Left cardiac atrium (tissue), 4 donors: ENCODE measurements around the gene UGT8. TPM values are rescaled to one million over a fixed set of nuclear protein-coding genes. Genes with fewer than 3 reads are reported as not detected.

Source experiments
- ATAC-seq, 2 donors: fragments of 200-7000 bp; cut with Tn5 transposase; one replicate each; pipeline ENCODE4 v1.9.1; 2020; ENCODE audit warnings: mild to moderate bottlenecking in 2 of 2, moderate library complexity in 2 of 2
- DNase-seq: peaks from one replicate; pipeline ENCODE4 v3.0.0-alpha.2; 2020
- intact Hi-C, 2 donors: fragments of 100-400 bp; cut with DNase I; formaldehyde crosslinking; loops; one replicate each; pipeline versions ENCODE4 v1.14.1 to v1.15.1; 2022 to 2023
- microRNA-seq, 2 donors: library from miRNA; unstranded; fragments of <30 nt; microRNA quantifications; one replicate each; pipeline ENCODE4 v1.2.0, GENCODE V29; 2020
- total RNA-seq, 2 donors: library from RNA; stranded (reverse); fragmentation: NEBNext Ultra II Directional; extraction: Animal tissue kit (Norgen Biotek cat#: 25700); gene quantifications; one replicate each; pipeline ENCODE4 v1.2.1, GENCODE V29; 2021
- donor health status: DM: no; HTN: yes; CAD: no.
- donor health status: DM: no; HTN: yes; CAD: no; lungs with severe emphysema.
- donor health status: DM: yes; HTN: yes; CAD: no.
- donor health status: Dilated cardiomyopathy.

UGT8 gene
- total RNA-seq, 2 donors from 2014 or later, result 0.08 to 0.18 TPM

DNA sequence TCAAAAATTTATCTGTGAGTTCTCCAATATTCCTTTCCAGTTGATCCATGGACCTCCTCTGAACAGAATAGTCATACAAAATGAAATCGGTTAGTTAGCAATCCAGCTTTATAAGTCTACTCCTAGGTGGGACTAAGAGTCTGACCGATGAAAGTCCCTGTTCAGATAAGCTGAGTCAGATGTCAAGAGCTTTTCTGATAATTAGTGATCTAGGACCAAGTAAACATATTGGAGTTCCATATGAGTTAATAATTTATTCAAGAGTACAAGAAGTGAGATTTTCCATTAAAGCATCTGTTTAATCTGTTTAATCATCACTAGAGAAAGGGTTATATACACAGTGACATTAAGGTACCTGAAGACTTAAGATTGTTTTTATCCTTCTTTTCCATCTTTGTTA, 74.7 kb downstream of the UGT8 start:
- intact Hi-C loops, result no loop called here
- DNase-seq (no peak), ATAC-seq (no peak)

DNA sequence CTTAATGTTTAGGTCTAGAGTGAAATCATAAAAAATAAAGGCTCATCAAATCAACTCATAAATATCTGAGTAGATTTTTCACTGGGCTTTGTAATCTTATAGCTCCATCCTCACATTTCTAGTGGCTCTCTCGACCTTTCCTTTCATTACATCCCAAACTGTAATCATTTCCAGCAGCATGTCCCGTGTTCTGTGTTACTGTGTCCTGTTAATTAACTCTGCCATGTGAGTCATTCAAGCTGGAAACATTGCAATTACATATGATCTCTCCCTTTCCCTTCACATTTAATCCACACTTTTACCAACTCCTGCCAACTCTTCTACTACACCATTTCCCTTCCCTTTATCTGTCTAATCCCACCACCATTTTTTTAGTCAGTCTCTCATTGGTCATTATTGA, 75.5 kb downstream of the UGT8 start:
- no peak for ATAC-seq
- DNase-seq, result no peak
- intact Hi-C loops, result no loop called here

DNA sequence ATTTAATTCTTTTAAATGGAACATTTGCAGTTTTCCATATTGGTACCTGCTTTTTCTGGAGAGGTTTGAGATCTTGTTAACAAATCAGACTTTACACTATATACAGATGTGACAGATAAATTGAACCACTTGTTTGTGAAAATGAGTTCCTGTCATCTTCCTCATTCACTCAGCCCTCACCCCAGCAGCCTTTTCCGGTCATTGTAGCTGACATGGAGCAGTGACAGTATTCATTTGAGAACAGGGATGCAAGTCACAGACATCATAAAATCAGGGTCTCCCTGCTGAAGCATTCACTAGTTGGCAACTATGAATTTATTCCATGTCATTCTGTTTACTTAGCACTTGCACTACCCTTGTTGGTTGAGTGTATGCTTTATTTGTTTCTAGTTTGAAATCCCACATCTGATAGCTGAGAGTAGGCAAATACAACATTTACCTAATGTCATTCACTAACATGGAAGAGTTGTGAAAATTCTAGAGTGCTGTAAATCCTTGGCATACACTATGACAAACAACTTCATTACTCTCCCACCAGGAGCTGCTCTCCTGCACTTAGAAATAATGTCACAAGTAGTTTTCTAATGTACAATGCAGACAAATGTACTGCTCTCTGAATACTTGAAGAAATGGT, 78.9 kb downstream of the UGT8 start:
- no peak for DNase-seq
- intact Hi-C loops, result no loop called here
- no peak for ATAC-seq

DNA sequence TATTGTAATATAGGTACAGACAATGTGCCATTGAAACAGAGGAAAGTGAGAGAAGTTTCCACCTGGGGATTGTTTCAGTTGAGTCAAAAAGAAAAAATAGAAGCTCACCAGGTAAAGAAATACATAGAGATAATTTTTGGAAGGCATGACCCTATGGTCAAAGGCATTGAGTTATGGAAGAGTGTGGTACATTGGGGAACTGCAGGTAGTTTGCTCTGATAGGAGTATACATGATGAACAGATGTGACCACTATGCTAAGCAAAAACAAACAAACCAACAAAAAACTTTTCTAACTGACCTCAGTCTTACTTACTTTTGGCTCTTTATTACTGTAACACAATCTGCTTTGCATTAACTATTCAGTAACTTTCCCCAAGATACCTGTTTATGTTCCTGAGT, 85.9 kb downstream of the UGT8 start:
- DNase-seq (no peak), ATAC-seq (no peak)
- intact Hi-C loops, result no loop called here

DNA sequence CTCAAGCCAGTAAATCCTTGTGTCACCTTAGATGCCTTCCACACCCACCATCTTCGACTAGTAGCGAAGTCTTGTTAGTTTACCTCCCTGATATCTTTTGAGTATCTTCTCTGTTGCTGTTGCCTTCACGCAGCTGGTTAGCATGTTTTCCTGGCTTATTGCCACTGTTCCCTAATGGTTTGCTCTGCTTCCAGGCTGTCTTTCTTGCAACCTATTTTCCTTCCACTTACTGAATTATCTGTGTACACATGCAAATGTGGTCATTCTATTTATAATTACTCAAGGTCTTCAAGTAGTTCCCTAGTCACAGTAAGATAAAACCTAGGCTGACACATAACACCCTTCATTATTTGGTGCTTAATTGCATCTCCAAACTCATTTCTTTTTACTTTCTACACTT, 89.5 kb downstream of the UGT8 start:
- intact Hi-C loops, result no loop called here
- DNase-seq (no peak), ATAC-seq (no peak)

DNA sequence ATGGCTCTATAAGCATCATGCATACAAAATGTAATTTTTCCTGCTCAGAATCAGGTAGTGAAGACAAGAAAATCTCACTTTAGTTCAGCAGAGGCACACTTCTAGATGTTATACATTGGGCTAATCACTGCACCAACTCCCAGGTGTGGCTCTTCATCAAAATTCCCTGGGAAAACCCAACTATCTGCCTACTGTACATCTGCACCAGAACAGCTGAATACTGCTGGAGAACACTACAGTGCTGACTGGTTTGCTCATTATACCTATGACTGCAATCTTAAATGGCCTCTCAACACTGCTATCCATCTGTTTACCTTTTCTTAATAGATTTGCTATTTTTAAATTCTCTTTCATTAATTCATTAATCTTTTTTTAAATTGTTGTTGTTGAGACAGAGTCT, 92.0 kb downstream of the UGT8 start:
- DNase-seq, result no peak
- intact Hi-C loops, result loop anchor here in 1 of 2 donors (10.0 kb wide), 1 partner anchor 306 kb away; no protein-coding TSS in a partner anchor

DNA sequence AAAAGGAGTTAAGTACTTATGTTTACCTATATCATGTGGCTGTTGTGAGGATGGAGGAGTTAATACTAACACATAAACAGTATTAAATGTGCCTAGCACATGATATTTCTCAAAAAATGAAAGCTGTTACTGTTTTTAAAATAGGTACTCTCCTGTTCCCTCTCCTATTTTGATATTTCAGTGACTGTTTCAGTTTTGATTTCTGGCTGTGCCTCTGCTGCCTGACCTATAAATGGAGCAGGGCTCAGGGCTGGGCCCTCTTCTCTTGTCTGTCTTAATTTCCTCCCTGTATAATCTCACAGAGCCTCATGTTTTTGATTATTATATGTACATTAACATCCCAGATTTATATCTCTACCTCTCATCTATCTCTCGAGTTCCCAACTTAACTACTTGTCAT, 93.3 kb downstream of the UGT8 start:
- ATAC-seq, result no peak
- DNase-seq, result no peak
- intact Hi-C loops, result loop anchor here in 1 of 2 donors (10.0 kb wide), 1 partner anchor 307 kb away; no protein-coding TSS in a partner anchor

More for the DNA sequence above, 92.0 kb downstream of the UGT8 start:
- ATAC-seq, result no peak

DNA sequence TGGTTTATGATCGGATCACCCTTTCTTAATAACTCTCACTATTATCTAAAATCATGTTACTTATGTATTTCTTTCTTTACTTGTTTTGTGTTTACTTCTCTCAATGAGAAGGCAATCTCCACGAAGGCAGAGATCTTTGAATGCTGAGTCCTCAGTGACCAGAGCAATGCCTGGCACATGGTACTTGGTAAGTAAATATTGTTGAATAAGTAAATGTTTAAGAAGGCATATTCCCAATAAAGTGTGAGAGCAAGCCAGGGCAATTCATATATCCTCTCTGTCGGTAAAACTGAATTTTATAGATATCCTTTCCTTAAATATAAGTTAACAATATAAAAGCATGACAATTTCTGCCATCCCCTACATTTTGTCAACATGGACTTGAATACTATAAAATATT, 94.4 kb downstream of the UGT8 start:
- intact Hi-C loops, result loop anchor here in 1 of 2 donors (10.0 kb wide), 1 partner anchor 308 kb away; no protein-coding TSS in a partner anchor
- no peak for DNase-seq
- no peak for ATAC-seq

DNA sequence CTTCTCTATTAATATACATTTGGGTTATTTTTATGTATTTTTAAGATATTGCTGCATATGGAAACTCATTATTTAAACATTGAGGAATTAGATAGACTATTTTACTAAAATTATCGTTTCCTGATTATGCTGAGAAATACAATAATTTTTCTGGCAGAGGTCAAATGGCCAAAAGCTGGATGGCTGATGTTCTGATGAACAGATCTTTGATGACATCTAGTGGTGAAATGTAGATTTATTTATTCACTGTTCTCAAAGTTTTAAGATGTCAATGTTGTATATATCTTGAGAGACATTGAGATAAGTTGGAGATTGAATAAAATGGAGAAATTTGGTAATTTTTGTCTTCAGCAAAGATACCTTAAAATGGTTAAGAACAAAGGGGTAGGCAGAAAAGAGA, 96.2 kb downstream of the UGT8 start:
- DNase-seq, result no peak
- ATAC-seq, result no peak
- intact Hi-C loops, result loop anchor here (2.0 to 10.0 kb wide), 2 partner anchors 308 to 310 kb away; no protein-coding TSS in a partner anchor

DNA sequence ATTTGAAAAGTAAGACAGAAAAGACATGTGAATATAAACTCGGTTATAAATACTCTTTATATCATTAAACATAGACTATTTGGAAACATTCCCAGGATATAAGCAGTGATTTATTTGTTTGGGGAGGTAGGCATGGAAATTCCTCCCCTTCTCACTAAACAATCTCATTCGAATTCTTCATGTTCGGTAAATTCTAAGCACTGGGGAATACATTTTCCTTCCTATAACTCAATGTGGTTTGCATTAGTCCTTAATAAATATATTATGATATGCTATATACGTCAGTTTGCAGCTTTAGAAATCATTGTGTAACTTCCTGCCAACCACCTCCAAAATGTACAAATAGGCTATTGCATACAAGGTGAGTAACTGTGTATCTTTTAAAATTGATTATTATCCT, 99.6 kb downstream of the UGT8 start:
- intact Hi-C loops, result loop anchor here in 1 of 2 donors (10.0 kb wide), 1 partner anchor 313 kb away; no protein-coding TSS in a partner anchor
- DNase-seq (no peak), ATAC-seq (no peak)

DNA sequence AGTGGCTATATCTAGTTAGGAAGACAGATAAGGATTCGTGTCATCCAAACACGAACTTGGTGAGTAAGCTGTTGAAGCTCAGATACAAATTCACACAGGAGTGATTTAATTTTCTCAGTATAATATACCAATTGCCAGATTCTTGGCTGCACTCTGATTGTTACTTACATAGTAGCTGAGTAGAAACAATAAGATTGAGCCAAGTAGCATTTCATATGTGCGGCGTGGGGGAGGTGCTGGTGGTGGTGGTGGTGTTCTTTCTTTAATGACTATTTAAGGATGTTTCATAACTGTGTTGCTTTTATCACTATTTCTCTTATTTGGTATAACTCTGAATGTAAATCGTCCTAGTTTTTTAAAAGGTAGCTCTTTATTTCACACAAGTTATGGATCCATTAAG, 102.9 kb downstream of the UGT8 start:
- ATAC-seq (no peak), DNase-seq (no peak)
- intact Hi-C loops, result no loop called here

DNA sequence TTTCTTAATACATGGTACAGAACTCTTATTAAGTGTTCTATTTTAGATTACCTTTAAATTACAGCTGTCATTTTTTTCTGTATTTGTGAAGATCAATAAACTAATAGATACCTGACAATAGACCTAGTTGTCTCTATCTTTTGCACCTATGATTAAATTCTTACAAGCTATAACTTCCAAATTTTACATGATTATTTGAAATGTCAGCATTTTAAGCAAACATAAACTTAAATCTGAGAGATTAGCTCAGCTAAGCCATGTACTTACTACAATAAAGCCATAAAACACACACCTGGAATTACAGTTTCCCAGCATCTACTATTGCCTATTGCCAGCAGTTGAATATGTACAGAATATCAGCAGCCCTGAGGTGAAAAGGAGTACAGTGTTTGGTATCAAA, 118.8 kb downstream of the UGT8 start:
- DNase-seq (no peak), ATAC-seq (no peak)
- intact Hi-C loops, result no loop called here

DNA sequence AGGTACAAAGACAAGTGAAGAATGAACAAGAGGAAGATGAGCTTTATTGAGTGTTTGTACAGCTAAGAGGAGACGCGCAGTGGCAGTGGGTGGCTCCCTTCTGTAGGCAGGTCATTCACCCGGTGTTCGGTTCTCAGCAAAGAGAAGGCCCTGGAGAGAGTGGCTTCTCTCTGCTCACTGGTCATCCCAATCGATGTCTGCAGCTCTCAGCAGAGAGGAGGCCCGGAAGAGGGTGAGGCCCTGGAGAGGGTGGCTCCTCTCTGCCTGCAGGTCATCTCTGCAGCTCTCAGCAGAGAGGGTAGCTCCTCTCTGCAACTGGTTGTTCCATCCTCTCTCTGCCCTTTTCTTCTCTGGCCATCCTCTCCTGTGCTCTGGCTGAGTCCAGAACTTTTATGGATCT, 126.5 kb downstream of the UGT8 start:
- intact Hi-C loops, result no loop called here
- DNase-seq (no peak), ATAC-seq (no peak)

DNA sequence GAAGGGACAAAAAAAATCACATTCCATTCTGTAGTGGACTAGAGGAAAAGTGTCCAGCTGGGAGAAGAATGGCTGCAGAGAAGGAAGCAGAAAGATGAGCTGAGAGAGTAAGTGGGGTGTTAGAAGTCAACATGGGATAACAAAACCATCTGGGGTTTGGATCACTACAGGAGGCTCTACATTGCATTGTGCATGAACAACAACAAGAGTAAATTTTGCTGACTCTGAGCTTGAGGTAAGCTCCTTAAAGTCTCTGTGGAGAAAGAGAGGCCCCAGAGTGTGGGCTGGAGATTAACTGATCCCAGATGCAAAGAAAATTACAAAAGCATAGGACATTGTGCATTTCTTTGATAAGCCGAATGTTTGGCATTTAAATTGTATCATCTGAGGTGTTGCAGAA, 128.9 kb downstream of the UGT8 start:
- no peak for ATAC-seq
- intact Hi-C loops, result no loop called here
- DNase-seq, result no peak

Small RNA genes within 50 kb of the gene (microRNA-seq; reads per million reads assigned to microRNA genes)
- gene MIR577, result 0 to 0.20 reads per million in 2 donors
